SK-N-SH (cell line): ENCODE results near the gene MYF6. TPM values are rescaled to one million over a fixed set of nuclear protein-coding genes. Genes with fewer than 3 reads are reported as not detected.

Source experiments
- CTCF ChIA-PET: fragments of 300-600, 350-600 bp; formaldehyde crosslinking; extraction: SDS; loops from one replicate; lab custom pipeline; 2021; lab: Yijun Ruan, JAX
- POLR2A ChIA-PET: fragments of 350-600 bp; sonication (Branson Sonifier 250); formaldehyde crosslinking; extraction: SDS; loops from one replicate; lab custom pipeline; 2020; ENCODE audit warnings: antibody characterized with exemption, inconsistent platforms; lab: Yijun Ruan, JAX
- DNase-seq: peaks from one replicate; pipeline ENCODE4 v3.0.0; 2012
- H2AFZ ChIP-seq: fragments of 200-600 bp; sonication (generic); 2 replicates; pipeline ENCODE4 v1.8.1; 2016; ENCODE audit warnings: antibody characterized with exemption, mild to moderate bottlenecking, low read depth
- H3F3A ChIP-seq: fragments of 200-600 bp; sonication (generic); replicated peaks from 2 replicates; pipeline ENCODE3; 2016; ENCODE audit warnings: antibody characterized with exemption, mild to moderate bottlenecking; ENCODE audit not compliant: insufficient read depth
- H3K27ac ChIP-seq, 2 experiments: fragments of 200-500 bp in 1 of 2; fragments of 200-600 bp in 1 of 2; sonication (Bioruptor generic) in 1 of 2; sonication (generic), shearing (Covaris generic) in 1 of 2; 2 replicates each; pipeline versions ENCODE4 v1.5.1 to v1.6.1; 2014 to 2016; ENCODE audit warnings: low read depth in 2 of 2, inconsistent platforms in 1 of 2, low read length in 1 of 2, mild to moderate bottlenecking in 1 of 2, mixed read lengths in 1 of 2
- H3K27me3 ChIP-seq: fragments of 200-600 bp; sonication (generic), shearing (Covaris generic); 2 replicates; pipeline ENCODE4 v1.6.1; 2016; ENCODE audit warnings: mixed run types; ENCODE audit not compliant: insufficient read depth
- H3K36me3 ChIP-seq, 2 experiments: fragments of 200-500 bp in 1 of 2; fragments of 200-600 bp in 1 of 2; sonication (Bioruptor generic) in 1 of 2; sonication (generic) in 1 of 2; replicated peaks in 1 of 2; 2 replicates each; pipeline versions ENCODE3 to v1.5.1; 2014 to 2016; ENCODE audit warnings: low read length in 1 of 2, mild to moderate bottlenecking in 1 of 2; ENCODE audit not compliant: insufficient read depth in 2 of 2, control insufficient read depth in 1 of 2
- H3K4me1 ChIP-seq, 2 experiments: fragments of 200-500 bp in 1 of 2; fragments of 200-600 bp in 1 of 2; sonication (Bioruptor generic) in 1 of 2; sonication (generic), shearing (Covaris generic) in 1 of 2; 2 replicates each; pipeline versions ENCODE4 v1.5.1 to v1.6.1; 2014 to 2016; ENCODE audit warnings: low read depth in 1 of 2, low read length in 1 of 2, mixed run types in 1 of 2; ENCODE audit not compliant: insufficient read depth in 2 of 2, control insufficient read depth in 1 of 2
- H3K4me2 ChIP-seq: fragments of 200-600 bp; sonication (generic), shearing (Covaris generic); 2 replicates; pipeline ENCODE4 v1.6.1; 2017; ENCODE audit warnings: mixed run types
- H3K4me3 ChIP-seq, 2 experiments: fragments of 200-500 bp in 1 of 2; fragments of 200-600 bp in 1 of 2; sonication (Bioruptor generic) in 1 of 2; sonication (generic), shearing (Covaris generic) in 1 of 2; 2 replicates each; pipeline versions ENCODE4 v1.5.1 to v1.8.1; 2014 to 2016; ENCODE audit warnings: low read depth in 2 of 2, inconsistent platforms in 1 of 2, low read length in 1 of 2, mild to moderate bottlenecking in 1 of 2, mixed read lengths in 1 of 2, moderate library complexity in 1 of 2
- H3K79me2 ChIP-seq: fragments of 200-600 bp; sonication (generic); 2 replicates; pipeline ENCODE4 v1.8.1; 2017; ENCODE audit warnings: mild to moderate bottlenecking; ENCODE audit not compliant: insufficient read depth
- H3K9ac ChIP-seq: fragments of 200-600 bp; sonication (generic); 2 replicates; pipeline ENCODE4 v1.6.1; 2017; ENCODE audit warnings: mixed run types
- H3K9me2 ChIP-seq: fragments of 200-600 bp; sonication (generic); 2 replicates; pipeline ENCODE4 v1.6.1; 2017; ENCODE audit warnings: mixed run types
- H3K9me3 ChIP-seq: fragments of 200-600 bp; sonication (generic); 2 replicates; pipeline ENCODE4 v1.6.1; 2017; ENCODE audit warnings: mixed run types, mild to moderate bottlenecking, moderate library complexity
- H4K20me1 ChIP-seq: fragments of 200-600 bp; sonication (generic); 2 replicates; pipeline ENCODE4 v1.6.1; 2017; ENCODE audit warnings: mild to moderate bottlenecking, mixed run types; ENCODE audit not compliant: insufficient read depth
- CTCF ChIP-seq: fragments of 200-600 bp; sonication (generic); IDR thresholded peaks from 2 replicates; pipeline ENCODE4 v1.6.1; 2017; ENCODE audit warnings: antibody characterized with exemption, mild to moderate bottlenecking, moderate library complexity
- EP300 ChIP-seq, 2 experiments: IDR thresholded peaks; 2 replicates each; pipeline versions ENCODE4 v1.4.0 to v1.6.1; 2012; ENCODE audit warnings: borderline replicate concordance in 1 of 2, low read depth in 1 of 2, low read length in 1 of 2
- EZH2phosphoT487 ChIP-seq: fragments of 200-600 bp; sonication (generic); IDR thresholded peaks from 2 replicates; pipeline ENCODE4 v1.6.1; 2017; ENCODE audit warnings: low read depth, mixed run types, mild to moderate bottlenecking, antibody characterized with exemption, moderate library complexity, borderline replicate concordance
- FOSL2 ChIP-seq: IDR thresholded peaks from 2 replicates; pipeline ENCODE4 v1.4.0; 2012; ENCODE audit warnings: low read depth, mild to moderate bottlenecking, moderate library complexity, borderline replicate concordance
- JUND ChIP-seq: IDR thresholded peaks from 2 replicates; pipeline ENCODE4 v1.4.0; 2012
- MEF2A ChIP-seq: IDR thresholded peaks from 2 replicates; pipeline ENCODE4 v1.4.0; 2012; ENCODE audit warnings: low read depth, borderline replicate concordance
- MXI1 ChIP-seq: IDR thresholded peaks from 2 replicates; pipeline ENCODE4 v1.6.1; 2012; ENCODE audit warnings: mild to moderate bottlenecking, low read depth, low read length, improper control_type of control experiment
- NFIC ChIP-seq: IDR thresholded peaks from 2 replicates; pipeline ENCODE4 v1.4.0; 2012; ENCODE audit warnings: borderline replicate concordance
- NRF1 ChIP-seq: IDR thresholded peaks from 2 replicates; pipeline ENCODE4 v1.6.1; 2012; ENCODE audit warnings: low read depth, mild to moderate bottlenecking, low read length
- POLR2AphosphoS5 ChIP-seq: IDR thresholded peaks from 2 replicates; pipeline ENCODE4 v1.6.1; 2012; ENCODE audit warnings: low read depth, low read length
- RAD21 ChIP-seq: IDR thresholded peaks from 2 replicates; pipeline ENCODE4 v1.6.1; 2012; ENCODE audit warnings: mild to moderate bottlenecking, low read length
- REST ChIP-seq: IDR thresholded peaks from 2 replicates; pipeline ENCODE4 v1.6.1; 2012; ENCODE audit warnings: mild to moderate bottlenecking, low read depth, low read length, moderate library complexity
- SMC3 ChIP-seq: IDR thresholded peaks from 2 replicates; pipeline ENCODE4 v1.6.1; 2012; ENCODE audit warnings: low read depth, low read length, improper control_type of control experiment
- USF1 ChIP-seq: IDR thresholded peaks from 2 replicates; pipeline ENCODE4 v1.4.0; 2012; ENCODE audit warnings: low read depth, borderline replicate concordance
- YY1 ChIP-seq: IDR thresholded peaks from 2 replicates; pipeline ENCODE4 v1.4.0; 2012; ENCODE audit warnings: low read depth, mild to moderate bottlenecking
- WGBS: methylation state at CpG from one replicate; pipeline ENCODE4 v1.1.6; 2017; ENCODE audit warnings: low lambda C conversion rate; 5-methylcytosine and 5-hydroxymethylcytosine counted together
- polyA plus RNA-seq, 3 experiments: library from polyadenylated mRNA; depleted of rRNA; stranded (reverse); fragments of >200 nt; gene quantifications; 2 replicates each; pipeline ENCODE4 v1.2.3, GENCODE V29; 2012
- TF ChIP-seq, protein P1 (sequence below): fragments of 150-350 bp; IDR thresholded peaks from 2 replicates; pipeline ENCODE4 v1.6.1; 2017; ENCODE audit warnings: antibody characterized with exemption, low read length, low read depth, borderline replicate concordance

Gene MYF6
- polyA plus RNA-seq, 1 of the 3 experiments (the other 2 are of a cell fraction) = not detected

DNA sequence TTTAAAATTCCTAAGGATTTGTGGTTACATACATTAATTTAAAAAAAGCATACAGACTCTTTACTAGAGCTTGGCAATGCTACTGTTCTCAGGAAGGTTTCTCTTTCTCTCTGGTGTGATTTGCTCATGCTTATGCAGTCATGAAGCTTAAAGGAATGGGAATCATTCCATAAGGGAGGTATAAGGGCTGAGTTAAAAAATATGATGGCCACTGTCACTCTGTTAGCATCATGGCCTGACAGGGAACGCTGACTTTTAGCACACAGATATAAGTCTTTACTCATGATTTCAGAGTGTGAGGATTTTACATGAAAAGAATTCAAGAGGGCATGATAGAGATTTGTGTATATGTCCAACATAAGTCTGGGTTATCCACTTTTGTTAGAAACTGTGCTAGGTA lies 13.1 kb downstream of the MYF6 start:
- Histone ChIP-seq H3K27ac (no peak overlapping the region), H3K36me3 (no peaks in the 10 kb centered on the region), H3K79me2 (no peaks in the 10 kb centered on the region), H3K9me3 (no peaks in the 10 kb centered on the region), H3K27me3 (peaks cover 33% of the 10 kb centered on the region), H3K4me1 (no peaks in the 10 kb centered on the region), H3K4me3 (no peak overlapping the region), H3F3A (no peaks in the 10 kb centered on the region), H3K9ac (no peak overlapping the region), H3K9me2 (no peaks in the 10 kb centered on the region), H3K4me2 (no peak overlapping the region), H2AFZ (no peak overlapping the region), H4K20me1 (no peaks in the 10 kb centered on the region)
- WGBS = 0% methylated on average over 1 of the region's 1 CpG
- TF ChIP-seq YY1 (no peak), FOSL2 (no peak), CTCF (no peak), POLR2AphosphoS5 (no peak), NRF1 (no peak), SMC3 (no peak)
- TF ChIP-seq, protein P1, sequence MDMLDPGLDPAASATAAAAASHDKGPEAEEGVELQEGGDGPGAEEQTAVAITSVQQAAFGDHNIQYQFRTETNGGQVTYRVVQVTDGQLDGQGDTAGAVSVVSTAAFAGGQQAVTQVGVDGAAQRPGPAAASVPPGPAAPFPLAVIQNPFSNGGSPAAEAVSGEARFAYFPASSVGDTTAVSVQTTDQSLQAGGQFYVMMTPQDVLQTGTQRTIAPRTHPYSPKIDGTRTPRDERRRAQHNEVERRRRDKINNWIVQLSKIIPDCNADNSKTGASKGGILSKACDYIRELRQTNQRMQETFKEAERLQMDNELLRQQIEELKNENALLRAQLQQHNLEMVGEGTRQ = no peak
- no peak for DNase-seq
- CTCF ChIA-PET = interaction anchor here (1.4 kb wide), 1 partner anchor 17 kb away, joined by 3 read pairs; no protein-coding TSS in a partner anchor
- POLR2A ChIA-PET = no interaction called here

- H3K4me1 ChIP-seq = no peaks in the 10 kb centered on the region
- no peak overlapping the region for H3K4me2 ChIP-seq
- no peak overlapping the region for H3K9ac ChIP-seq
- no peaks in the 10 kb centered on the region for H3K9me2 ChIP-seq
- H3K27me3 ChIP-seq = peaks cover 25% of the 10 kb centered on the region
- H4K20me1 ChIP-seq = no peaks in the 10 kb centered on the region
- TF ChIP-seq NRF1 = no peak
- no peak for TF ChIP-seq MXI1
- TF ChIP-seq JUND = no peak
- no peak for TF ChIP-seq NFIC
- no peak for TF ChIP-seq EP300 (IDR thresholded peaks at IDR 0.05; ENCODE audit: borderline replicate concordance in 1 of 2, low read depth in 1 of 2, low read length in 1 of 2)
- TF ChIP-seq REST = no peak
- TF ChIP-seq MEF2A = no peak
- TF ChIP-seq RAD21 = no peak
- no peak for TF ChIP-seq EZH2phosphoT487
- TF ChIP-seq USF1 = no peak
- H3K27ac ChIP-seq = no peak overlapping the region
- no peaks in the 10 kb centered on the region for H3K79me2 ChIP-seq
- no peaks in the 10 kb centered on the region for H3K36me3 ChIP-seq
- POLR2A ChIA-PET = no interaction called here
- H3K9me3 ChIP-seq = no peaks in the 10 kb centered on the region
- H3F3A ChIP-seq = no peaks in the 10 kb centered on the region
- WGBS = 0% methylated on average over 3 of the region's 3 CpGs
- no peak for DNase-seq
- CTCF ChIA-PET = no interaction called here
- no peak overlapping the region for H3K4me3 ChIP-seq
- no peak overlapping the region for H2AFZ ChIP-seq
Observed at GRCh38 chr12:80721326-80721725, 13.9 kb downstream of the MYF6 start.
